ENCODE results near the gene TXLNG. TPM values are rescaled to one million over a fixed set of nuclear protein-coding genes. Genes with fewer than 3 reads are reported as not detected.

TXLNG gene
- total RNA-seq, 4 donors from 2014 or later, result 9.0 to 16.8 (median 14.3) TPM

DNA sequence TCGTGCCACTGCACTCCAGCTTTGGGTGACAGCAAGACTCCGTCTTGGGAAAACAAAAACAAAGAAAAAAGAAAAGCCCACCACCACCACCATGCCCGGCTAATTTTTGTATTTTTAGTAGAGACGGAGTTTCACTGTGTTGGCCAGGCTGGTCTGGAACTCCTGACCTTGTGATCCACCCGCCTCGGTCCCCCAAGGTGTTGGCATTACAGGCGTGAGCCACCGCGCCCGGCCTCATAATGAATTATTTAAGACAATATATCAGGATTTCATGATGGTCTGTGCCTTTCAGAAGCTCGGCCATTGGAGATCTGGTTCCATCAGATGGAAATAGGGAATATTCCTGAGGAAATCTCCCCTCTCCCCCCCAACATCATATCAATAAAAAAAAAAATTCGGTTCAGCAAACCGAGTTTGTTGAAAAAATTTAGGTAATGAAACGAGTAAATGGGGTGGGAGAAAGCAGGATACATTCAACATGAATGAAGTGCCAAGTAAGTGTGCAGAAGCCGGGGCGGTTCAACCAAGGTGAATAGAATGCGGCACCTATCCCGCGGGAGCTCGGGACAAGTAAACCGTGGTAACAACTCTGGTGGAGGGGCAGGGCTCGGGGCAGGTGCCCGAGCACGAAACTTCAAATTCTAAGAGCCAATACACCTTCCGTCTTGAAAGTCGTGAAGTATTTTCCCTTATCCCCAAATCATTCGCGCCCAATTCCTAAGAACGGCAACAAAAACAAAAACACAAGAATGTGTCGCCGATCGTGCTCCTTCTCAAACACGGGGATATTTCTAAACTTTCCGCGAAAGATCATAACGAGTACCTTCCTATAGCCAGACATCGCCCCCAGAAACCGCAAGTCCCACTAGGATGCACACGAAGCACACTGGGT lies 773 bp upstream of the TXLNG start:
- H3K27ac ChIP-seq, result peak overlapping the region in 3 of 4 donors; percentile 61 to 96 (median 96)
- H3K4me3 ChIP-seq, result peak overlapping the region; percentile 64 to 77
- WGBS, 2 donors (ENCODE audit: low coverage in 1 of 2), result 3 to 12% methylated on average over 17 to 23 of the region's 39 CpGs
- H3K27me3 ChIP-seq, result no peaks in the 10 kb centered on the region
- peaks cover 0 to 19% (median 3%) of the 10 kb centered on the region in 3 donors for H3K4me1 ChIP-seq
- no peak for ATAC-seq
- TF ChIP-seq EP300 (IDR thresholded peaks at IDR 0.05), result no peak
- TF ChIP-seq POLR2AphosphoS5 (IDR thresholded peaks at IDR 0.05), result no peak
- TF ChIP-seq POLR2A (IDR thresholded peaks at IDR 0.05), result no peak
- TF ChIP-seq CTCF (IDR thresholded peaks at IDR 0.05), result no peak
- no peaks in the 10 kb centered on the region for H3K9me3 ChIP-seq
- H3K36me3 ChIP-seq, result no peaks in the 10 kb centered on the region

GRCh38 chrX:16786791-16787735 lies 797 bp downstream of the TXLNG start:
- peak; percentile 20 for ATAC-seq
- Histone ChIP-seq H3K27me3 (no peaks in the 10 kb centered on the region), H3K4me3 (peak overlapping the region; percentile 77 to 90), H3K36me3 (no peaks in the 10 kb centered on the region), H3K4me1 (peaks cover 0 to 19% (median 3%) of the 10 kb centered on the region in 3 donors), H3K27ac (peak overlapping the region; percentile 92 to 96 (median 95)), H3K9me3 (no peaks in the 10 kb centered on the region)
- 3 to 23% methylated on average over 5 to 7 of the region's 73 CpGs for WGBS, 2 donors (ENCODE audit: low coverage in 1 of 2)
- TF ChIP-seq CTCF (IDR thresholded peaks at IDR 0.05) (no peak), EP300 (IDR thresholded peaks at IDR 0.05) (no peak), POLR2AphosphoS5 (IDR thresholded peaks at IDR 0.05) (no peak), POLR2A (IDR thresholded peaks at IDR 0.05) (no peak)

- Histone ChIP-seq H3K4me3 (no peak overlapping the region), H3K36me3 (no peaks in the 10 kb centered on the region), H3K27ac (peak overlapping the region in 2 of 4 donors; percentile 92 to 96), H3K9me3 (no peaks in the 10 kb centered on the region), H3K27me3 (no peaks in the 10 kb centered on the region), H3K4me1 (peaks cover 0 to 19% (median 3%) of the 10 kb centered on the region in 3 donors)
- TF ChIP-seq POLR2A (IDR thresholded peaks at IDR 0.05), result no peak
- no peak for TF ChIP-seq EP300 (IDR thresholded peaks at IDR 0.05)
- TF ChIP-seq CTCF (IDR thresholded peaks at IDR 0.05), result no peak
- TF ChIP-seq POLR2AphosphoS5 (IDR thresholded peaks at IDR 0.05), result no peak
- ATAC-seq, result no peak
- 0 to 57% methylated on average over 1 to 5 of the region's 5 CpGs for WGBS, 2 donors (ENCODE audit: low coverage in 1 of 2)
Measured at GRCh38 chrX:16788477-16788876, 2.2 kb downstream of the TXLNG start.

DNA sequence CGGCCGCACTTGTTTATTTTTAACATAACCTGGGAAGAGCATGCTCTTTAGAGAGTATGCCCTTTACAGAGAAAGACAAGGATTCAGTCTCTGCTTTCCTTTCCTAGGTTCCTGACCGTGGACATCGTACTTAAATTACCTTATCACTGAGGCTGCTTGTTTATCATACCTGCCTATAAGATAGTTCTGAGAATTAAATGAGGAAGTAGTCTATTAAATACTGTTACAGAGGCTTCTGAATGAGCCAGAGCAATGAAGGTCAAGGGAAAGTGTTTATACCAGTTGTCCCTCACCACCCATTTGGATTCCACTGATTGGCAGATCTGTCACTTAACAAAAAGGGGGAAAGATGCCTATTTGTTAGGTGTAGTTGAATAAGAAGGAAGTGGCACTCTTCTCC lies 10.0 kb downstream of the TXLNG start:
- WGBS, 2 donors (ENCODE audit: low coverage in 1 of 2), result 100% methylated on average over 1 to 2 of the region's 4 CpGs
- Histone ChIP-seq H3K4me1 (peaks cover 0 to 8% (median 0%) of the 10 kb centered on the region in 3 donors), H3K4me3 (no peak overlapping the region), H3K27ac (no peak overlapping the region), H3K27me3 (no peaks in the 10 kb centered on the region), H3K36me3 (peaks cover 0 to 12% of the 10 kb centered on the region in 2 donors), H3K9me3 (no peaks in the 10 kb centered on the region)
- ATAC-seq, result no peak
- TF ChIP-seq POLR2AphosphoS5 (IDR thresholded peaks at IDR 0.05), result no peak
- no peak for TF ChIP-seq CTCF (IDR thresholded peaks at IDR 0.05)
- TF ChIP-seq EP300 (IDR thresholded peaks at IDR 0.05), result no peak
- TF ChIP-seq POLR2A (IDR thresholded peaks at IDR 0.05), result no peak
